K562 (cell line): ENCODE results near the gene FIG4. TPM values are rescaled to one million over a fixed set of nuclear protein-coding genes. Genes with fewer than 3 reads are reported as not detected.

Experiments used
- ATAC-seq: fragments of 200-7000 bp; cut with Tn5 transposase; 3 replicates; pipeline ENCODE4 v1.9.1; 2020; ENCODE audit warnings: moderate library complexity
- BruUV-seq: library from RNA; stranded (reverse); fragments of 400-500 nt; replicated peaks from 2 replicates; lab custom pipeline; 2021; lab: Mats Ljungman, UMichigan
- CTCF ChIA-PET: fragments of 300-600 bp; formaldehyde crosslinking; extraction: SDS; loops from one replicate; lab custom pipeline; 2021; ENCODE audit warnings: low intra/inter-chr PET ratio; lab: Yijun Ruan, JAX
- POLR2A ChIA-PET: fragments of 300-600, 350-650 bp; sonication (Branson Sonifier 250); formaldehyde crosslinking; extraction: SDS; loops from one replicate; lab custom pipeline; 2021; ENCODE audit warnings: antibody characterized with exemption, inconsistent platforms; lab: Yijun Ruan, JAX
- DNase-seq, 4 experiments: peaks; one replicate each; pipeline versions ENCODE4 v3.0.0 to v3.0.0-alpha.2; 2011 to 2018; ENCODE audit warnings: low spot score in 3 of 4, mixed read lengths in 3 of 4; ENCODE audit errors: extremely low read depth in 1 of 4
- FAIRE-seq: peaks from 2 replicates; lab custom pipeline; 2011; peaks lifted over from hg19 to GRCh38; lab: Jason Lieb, UNC
- H2AFZ ChIP-seq: 2 replicates; pipeline ENCODE4 v1.6.0; 2011; ENCODE audit warnings: low read depth, low read length, control low read depth, inconsistent platforms
- H3K27ac ChIP-seq: fragments of 200-600 bp; 3 replicates; pipeline ENCODE4 v1.8.0; 2011; ENCODE audit warnings: low read depth, mild to moderate bottlenecking, control low read depth, inconsistent platforms, low read length, moderate library complexity, mixed read lengths; ENCODE audit errors: extremely low read depth
- H3K27me3 ChIP-seq, 2 experiments: fragments of 300-600 bp in 1 of 2; 2 replicates in 1 of 2; 3 replicates in 1 of 2; pipeline versions ENCODE4 v1.6.0 to v1.8.0; 2011; ENCODE audit warnings: inconsistent platforms in 2 of 2, low read length in 2 of 2, mild to moderate bottlenecking in 1 of 2, mixed read lengths in 1 of 2, moderate library complexity in 1 of 2; ENCODE audit not compliant: control insufficient read depth in 2 of 2, insufficient read depth in 2 of 2
- H3K36me3 ChIP-seq: fragments of 300-600 bp; 3 replicates; pipeline ENCODE4 v1.8.0; 2011; ENCODE audit warnings: mild to moderate bottlenecking, low read length, inconsistent platforms; ENCODE audit not compliant: control insufficient read depth, insufficient read depth
- H3K4me1 ChIP-seq, 2 experiments: fragments of 200-600 bp in 1 of 2; replicated peaks in 1 of 2; 2 replicates in 1 of 2; 3 replicates in 1 of 2; pipeline versions ENCODE4 v1.5.1 to v1.8.0; 2011; ENCODE audit warnings: inconsistent platforms in 2 of 2, low read length in 2 of 2, mild to moderate bottlenecking in 1 of 2, mixed read lengths in 1 of 2, moderate library complexity in 1 of 2; ENCODE audit not compliant: control insufficient read depth in 2 of 2, insufficient read depth in 2 of 2
- H3K4me2 ChIP-seq: 2 replicates; pipeline ENCODE4 v1.6.1; 2011; ENCODE audit warnings: low read length, control low read depth, inconsistent platforms, mixed read lengths; ENCODE audit not compliant: insufficient read depth
- H3K4me3 ChIP-seq: fragments of 200-600 bp; sonication (generic), shearing (Covaris generic); 2 replicates; pipeline ENCODE4 v1.5.1; 2016; ENCODE audit warnings: control low read depth, inconsistent platforms
- H3K79me2 ChIP-seq: fragments of 200-600 bp; 3 replicates; pipeline ENCODE4 v1.8.0; 2011; ENCODE audit warnings: low read length, inconsistent platforms; ENCODE audit not compliant: control insufficient read depth, insufficient read depth
- H3K9ac ChIP-seq, 2 experiments: 2 replicates each; pipeline versions ENCODE4 v1.6.0 to v1.6.1; 2011; ENCODE audit warnings: low read depth in 2 of 2, low read length in 2 of 2, control low read depth in 1 of 2, inconsistent platforms in 1 of 2, mild to moderate bottlenecking in 1 of 2, mixed read lengths in 1 of 2; ENCODE audit not compliant: insufficient read depth in 1 of 2
- H3K9me1 ChIP-seq: one replicate; pipeline ENCODE4 v1.6.0; 2011; ENCODE audit warnings: inconsistent platforms, mild to moderate bottlenecking, low read length, moderate library complexity; ENCODE audit not compliant: control insufficient read depth, insufficient read depth
- H3K9me3 ChIP-seq: replicated peaks from 2 replicates; pipeline ENCODE4 v1.5.1; 2011; ENCODE audit warnings: low read depth, low read length, inconsistent platforms; ENCODE audit not compliant: control insufficient read depth, insufficient read depth
- H4K20me1 ChIP-seq: replicated peaks from 2 replicates; pipeline ENCODE4 v1.6.1; 2011; ENCODE audit warnings: low read length, inconsistent platforms, mixed read lengths; ENCODE audit not compliant: control insufficient read depth, insufficient read depth
- ARID1B ChIP-seq: fragments of 450-650 bp; IDR thresholded peaks from 2 replicates; pipeline ENCODE4 v1.6.1; 2016; ENCODE audit warnings: antibody characterized with exemption, mild to moderate bottlenecking, inconsistent platforms
- ASH1L ChIP-seq: fragments of 450-650 bp; IDR thresholded peaks from 2 replicates; pipeline ENCODE4 v1.6.1; 2018; ENCODE audit warnings: borderline replicate concordance, mild to moderate bottlenecking, low read depth; ENCODE audit not compliant: partially characterized antibody
- CHD2 ChIP-seq: IDR thresholded peaks from 2 replicates; pipeline ENCODE4 v1.6.1; 2011; ENCODE audit warnings: low read depth, low read length
- CTBP1 ChIP-seq: fragments of 450-650 bp; IDR thresholded peaks from 2 replicates; pipeline ENCODE4 v1.6.1; 2016; ENCODE audit warnings: borderline replicate concordance
- ETV6 ChIP-seq, 3 experiments: fragments of 150-350 bp in 1 of 3; sonication (generic) in 1 of 3; formaldehyde crosslinking in 1 of 3; IDR thresholded peaks; 2 replicates each; pipeline versions ENCODE4 v1.6.1 to v1.8.0; 2014 to 2022; ENCODE audit warnings: borderline replicate concordance in 2 of 3, low read depth in 2 of 3, antibody characterized with exemption in 1 of 3, low read length in 1 of 3, mild to moderate bottlenecking in 1 of 3, missing genetic modification reagents in 1 of 3
- GATAD2A ChIP-seq: fragments of 450-650 bp; IDR thresholded peaks from 2 replicates; pipeline ENCODE4 v1.6.1; 2017
- GTF2E2 ChIP-seq: fragments of 200-800 bp; sonication (Bioruptor generic); IDR thresholded peaks from 2 replicates; pipeline ENCODE4 v1.6.1; 2016; ENCODE audit warnings: missing genetic modification characterization, missing compliant biosample characterization
- IFI16 ChIP-seq: fragments of 250-450 bp; sonication (Bioruptor Pico); IDR thresholded peaks from 2 replicates; pipeline ENCODE4 v2.1.2; 2022; ENCODE audit warnings: mild to moderate bottlenecking, inconsistent platforms
- KAT2B ChIP-seq: IDR thresholded peaks from one replicate; pipeline ENCODE4 v1.6.1; 2012; ENCODE audit warnings: low read depth, mild to moderate bottlenecking, control low read depth, inconsistent platforms, low read length, moderate library complexity
- MLLT1 ChIP-seq, 2 experiments: fragments of 450-650 bp; IDR thresholded peaks; 2 replicates each; pipeline ENCODE4 v1.6.1; 2016
- SNAPC5 ChIP-seq: fragments of 250-450 bp; sonication (Bioruptor Pico); IDR thresholded peaks from 2 replicates; pipeline ENCODE4 v1.8.0; 2021; ENCODE audit warnings: moderate library complexity, mild to moderate bottlenecking, inconsistent platforms
- TBP ChIP-seq: optimal IDR thresholded peaks from 2 replicates; pipeline ENCODE3; 2011; ENCODE audit warnings: low read depth, low read length, improper control_type of control experiment
- TFE3 ChIP-seq: fragments of 450-650 bp; formaldehyde crosslinking; IDR thresholded peaks from 2 replicates; pipeline ENCODE4 v1.4.0; 2020; ENCODE audit warnings: mild to moderate bottlenecking, mixed read lengths
- ZFX ChIP-seq: sonication (generic); formaldehyde crosslinking; IDR thresholded peaks from 2 replicates; pipeline ENCODE4 v1.8.0; 2022; ENCODE audit warnings: mild to moderate bottlenecking, missing genetic modification reagents, moderate library complexity
- ZNF133 ChIP-seq: fragments of 250-450 bp; sonication (Bioruptor Pico); IDR thresholded peaks from 2 replicates; pipeline ENCODE4 v1.4.0; 2020; ENCODE audit warnings: mild to moderate bottlenecking
- ZNF212 ChIP-seq: fragments of 450-650 bp; formaldehyde crosslinking; IDR thresholded peaks from 2 replicates; pipeline ENCODE4 v1.4.0; 2020; ENCODE audit warnings: mild to moderate bottlenecking
- ZNF316 ChIP-seq: fragments of 450-650 bp; IDR thresholded peaks from 2 replicates; pipeline ENCODE4 v1.6.1; 2016
- ZNF445 ChIP-seq: fragments of 250-450 bp; sonication (Bioruptor Pico); IDR thresholded peaks from 2 replicates; pipeline ENCODE4 v1.4.0; 2020; ENCODE audit warnings: low read depth, mild to moderate bottlenecking, moderate library complexity
- WGBS: fragments of 100-300 bp; shearing (Covaris generic); methylation state at CpG from one replicate; pipeline ENCODE4 v1.1.6; 2016; ENCODE audit warnings: low coverage, mixed read lengths; ENCODE audit not compliant: insufficient coverage; ENCODE audit errors: missing lambda C conversion rate; 5-methylcytosine and 5-hydroxymethylcytosine counted together
- in situ Hi-C: fragments of 300-500 bp; cut with MboI; formaldehyde crosslinking; loops from 4 replicates; pipeline ENCODE4 v1.15.0; 2018; ENCODE audit warnings: inconsistent platforms, mixed read lengths
- intact Hi-C: fragments of 100-400 bp; cut with micrococcal nuclease; formaldehyde crosslinking; loops from 2 replicates; pipeline ENCODE4 v1.14.2; 2022
- polyA plus RNA-seq, 8 experiments: library from polyadenylated mRNA; depleted of rRNA in 4 of 8; stranded (reverse) in 5 of 8; unstranded in 3 of 8; fragments of >200 nt; fragmentation: Nextera tagmentation in 2 of 8; fragmentation: Illumina TruSeq in 1 of 8; extraction: Ambion mirVana in 2 of 8; extraction: Trizol in 1 of 8; gene quantifications; 2 replicates each; pipeline versions ENCODE4 v1.2.1 to v1.2.3, GENCODE V29; 2011 to 2014; ENCODE audit warnings: inconsistent platforms in 1 of 8, missing spikeins in 1 of 8
- total RNA-seq, 7 experiments: library from RNA; depleted of rRNA in 6 of 7; stranded (reverse); fragments of >200 nt in 6 of 7; fragmentation: Illumina TruSeq in 2 of 7; extraction: Trizol in 2 of 7; gene quantifications; 2 replicates each; pipeline versions ENCODE4 v1.2.1 to v1.2.3, GENCODE V29; 2011 to 2021; ENCODE audit warnings: low replicate concordance in 1 of 7

FIG4 gene
- total and polyA plus RNA-seq, 9 of the 15 experiments (the other 6 are each of a cell fraction or from before 2014, with no cell fraction given): 1.5 to 6.8 (median 4.3) TPM

GRCh38 chr6:109713097-109713496 is 22.0 kb downstream of the FIG4 start:
- no TSS peak for BruUV-seq
- no peaks in the 10 kb centered on the region for H3K4me1 ChIP-seq
- H4K20me1 ChIP-seq: no peaks in the 10 kb centered on the region; the same call in 1 of the 2 replicates
- TF ChIP-seq ARID1B (no peak), ETV6 (IDR thresholded peaks at IDR 0.05; ENCODE audit: borderline replicate concordance in 1 of 2, low read depth in 2 of 2, low read length in 1 of 2) (no peak), ETV6 (CRISPR knock-in tag; IDR thresholded peaks at IDR 0.05; ENCODE audit: borderline replicate concordance) (no peak), TFE3 (no peak), ZNF445 (CRISPR knock-in tag) (no peak), KAT2B (no peak), MLLT1 (IDR thresholded peaks at IDR 0.05) (no peak), ZFX (CRISPR knock-in tag) (no peak), CTBP1 (no peak), ASH1L (no peak), ZNF212 (no peak), IFI16 (no peak), CHD2 (no peak), ZNF133 (no peak), TBP (no peak), GTF2E2 (tag) (no peak), ZNF316 (no peak), GATAD2A (no peak), SNAPC5 (CRISPR knock-in tag) (no peak)
- TF ChIP-seq, all 486 proteins: peak for 0
- WGBS: under 1% methylated on average over 8 of the region's 8 CpGs
- DNase-seq (no peak), ATAC-seq (no peak), FAIRE-seq (no peak)
- Histone ChIP-seq H3K9ac (no peak overlapping the region), H3K4me2 (no peak overlapping the region), H3K4me3 (no peak overlapping the region), H2AFZ (no peak overlapping the region), H3K79me2 (no peaks in the 10 kb centered on the region), H3K27me3 (peaks cover 6 to 10% of the 10 kb centered on the region in 2 experiments; a peak in 3 of 5 replicates), H3K36me3 (no peaks in the 10 kb centered on the region), H3K9me1 (peaks cover 4% of the 10 kb centered on the region), H3K27ac (no peak overlapping the region), H3K9me3 (no peaks in the 10 kb centered on the region)
- ChIA-PET CTCF (no interaction called here), POLR2A (no interaction called here)
- in situ Hi-C loops (no loop called here), intact Hi-C loops (no loop called here)
